CD14-positive monocyte (primary cell): ENCODE results near the gene DIDO1. TPM values are rescaled to one million over a fixed set of nuclear protein-coding genes. Genes with fewer than 3 reads are reported as not detected.

Source experiments
- DNase-seq, 3 donors: peaks; one replicate each; pipeline ENCODE4 v3.0.0-alpha.2; 2011 to 2022
- H2AFZ ChIP-seq: 2 replicates; pipeline ENCODE4 v1.6.0; 2012; ENCODE audit warnings: mild to moderate bottlenecking, low read depth, low read length, inconsistent platforms; ENCODE audit not compliant: insufficient read depth, poor library complexity, severe bottlenecking
- H3K27ac ChIP-seq, 2 donors: 1 replicate in 1 of 2; 2 replicates in 1 of 2; pipeline ENCODE4 v1.5.1; 2012 to 2013; ENCODE audit warnings: low read length in 2 of 2, control low read depth in 1 of 2, inconsistent platforms in 1 of 2, low read depth in 1 of 2, mild to moderate bottlenecking in 1 of 2
- H3K27me3 ChIP-seq, 2 donors: one replicate each; pipeline versions ENCODE4 v1.6.0 to v1.6.1; 2011 to 2013; ENCODE audit warnings: low read length in 2 of 2; ENCODE audit not compliant: control insufficient read depth in 2 of 2, insufficient read depth in 2 of 2
- H3K36me3 ChIP-seq, 2 donors: replicated peaks in 1 of 2; 1 replicate in 1 of 2; 2 replicates in 1 of 2; pipeline versions ENCODE4 v1.5.1 to v1.6.1; 2012 to 2013; ENCODE audit warnings: low read length in 2 of 2, control low read depth in 1 of 2, inconsistent platforms in 1 of 2, mild to moderate bottlenecking in 1 of 2; ENCODE audit not compliant: insufficient read depth in 2 of 2, control insufficient read depth in 1 of 2
- H3K4me1 ChIP-seq, 2 donors: 1 replicate in 1 of 2; 2 replicates in 1 of 2; pipeline versions ENCODE4 v1.5.1 to v1.6.1; 2012 to 2013; ENCODE audit warnings: low read length in 2 of 2, control low read depth in 1 of 2, inconsistent platforms in 1 of 2, mild to moderate bottlenecking in 1 of 2, moderate library complexity in 1 of 2; ENCODE audit not compliant: insufficient read depth in 2 of 2, control insufficient read depth in 1 of 2
- H3K4me2 ChIP-seq: replicated peaks from 2 replicates; pipeline ENCODE3; 2012; ENCODE audit warnings: low read length, moderate library complexity, mild to moderate bottlenecking; ENCODE audit not compliant: poor library complexity, severe bottlenecking; ENCODE audit errors: extremely low read depth
- H3K4me3 ChIP-seq, 3 experiments: fragments of 200-600 bp in 1 of 3; sonication (generic) in 1 of 3; replicated peaks in 1 of 3; 1 replicate in 2 of 3; 2 replicates in 1 of 3; pipeline ENCODE4 v1.5.1; 2011 to 2013; ENCODE audit warnings: low read length in 3 of 3, mild to moderate bottlenecking in 3 of 3, control low read depth in 2 of 3, low read depth in 2 of 3, inconsistent platforms in 1 of 3, moderate library complexity in 1 of 3
- H3K79me2 ChIP-seq: 2 replicates; pipeline ENCODE4 v1.6.0; 2012; ENCODE audit warnings: mild to moderate bottlenecking, control low read depth, inconsistent platforms, low read length, moderate library complexity; ENCODE audit not compliant: insufficient read depth
- H3K9ac ChIP-seq: 2 replicates; pipeline ENCODE4 v1.6.0; 2017; ENCODE audit warnings: low read length, mild to moderate bottlenecking; ENCODE audit not compliant: insufficient read depth, poor library complexity, severe bottlenecking
- H3K9me3 ChIP-seq, 2 donors: replicated peaks in 1 of 2; 1 replicate in 1 of 2; 2 replicates in 1 of 2; pipeline versions ENCODE4 v1.5.1 to v1.6.1; 2012 to 2013; ENCODE audit warnings: low read length in 2 of 2, control low read depth in 1 of 2; ENCODE audit not compliant: control insufficient read depth in 1 of 2, insufficient read depth in 1 of 2
- H4K20me1 ChIP-seq: 2 replicates; pipeline ENCODE4 v1.6.0; 2012; ENCODE audit warnings: mild to moderate bottlenecking, low read length, control low read depth, moderate library complexity; ENCODE audit not compliant: insufficient read depth
- H3K27ac Mint-ChIP-seq, 7 donors: one replicate each; pipeline ENCODE4 v1.8.0; 2020; ENCODE audit warnings: mild to moderate bottlenecking in 7 of 7, mixed read lengths in 7 of 7, moderate library complexity in 6 of 7, inconsistent platforms in 2 of 7
- H3K27me3 Mint-ChIP-seq, 3 donors: one replicate each; pipeline ENCODE4 v1.8.0; 2021 to 2022; ENCODE audit warnings: low read depth in 3 of 3, mild to moderate bottlenecking in 3 of 3, mixed read lengths in 3 of 3, moderate library complexity in 3 of 3, inconsistent platforms in 1 of 3
- H3K36me3 Mint-ChIP-seq, 2 donors: one replicate each; pipeline ENCODE4 v1.8.0; 2020; ENCODE audit warnings: mixed read lengths in 2 of 2, inconsistent platforms in 1 of 2, mild to moderate bottlenecking in 1 of 2
- H3K4me1 Mint-ChIP-seq: one replicate; pipeline ENCODE4 v1.8.0; 2020; ENCODE audit warnings: mild to moderate bottlenecking, mixed read lengths
- H3K4me3 Mint-ChIP-seq, 2 donors: one replicate each; pipeline ENCODE4 v1.8.0; 2020; ENCODE audit warnings: mild to moderate bottlenecking in 2 of 2, mixed read lengths in 2 of 2, moderate library complexity in 1 of 2
- H3K9me3 Mint-ChIP-seq, 7 donors: one replicate each; pipeline ENCODE4 v1.8.0; 2020 to 2022; ENCODE audit warnings: mixed read lengths in 7 of 7, mild to moderate bottlenecking in 6 of 7, moderate library complexity in 6 of 7, inconsistent platforms in 2 of 7
- CTCF ChIP-seq: fragments of 200-600 bp; IDR thresholded peaks from one replicate; pipeline ENCODE4 v1.8.0; 2022; ENCODE audit warnings: antibody characterized with exemption, mild to moderate bottlenecking
- WGBS: methylation state at CpG from one replicate; pipeline ENCODE4 v1.1.5; 2013; ENCODE audit warnings: missing lambda C conversion rate; ENCODE audit not compliant: insufficient coverage; 5-methylcytosine and 5-hydroxymethylcytosine counted together
- intact Hi-C, 2 donors: fragments of 100-400 bp; cut with micrococcal nuclease; formaldehyde crosslinking; loops; one replicate each; pipeline versions ENCODE4 v1.15.0 to v1.15.1; 2023
- polyA plus RNA-seq, 3 donors: library from polyadenylated mRNA; depleted of rRNA in 1 of 3; unstranded in 2 of 3; stranded (reverse) in 1 of 3; fragments of 300-500 nt in 2 of 3; fragments of >200 nt in 1 of 3; fragmentation: Illumina TruSeq in 2 of 3; gene quantifications; 1 replicate in 2 of 3; 2 replicates in 1 of 3; pipeline ENCODE4 v1.2.3, GENCODE V29; 2012 to 2021

The DIDO1 gene
- polyA plus RNA-seq, 3 donors, result 8.5 to 23.8 (median 12.9) TPM

- intact Hi-C loops, result loop anchor here (1.0 kb wide), 1 partner anchor 36 kb away; no protein-coding TSS in a partner anchor
- H3K36me3 Mint-ChIP-seq, result no peaks in the 10 kb centered on the region
- peaks cover 0 to 13% (median 7%) of the 10 kb centered on the region in 7 donors for H3K9me3 Mint-ChIP-seq
- H3K27me3 Mint-ChIP-seq, result peaks cover 65 to 86% (median 79%) of the 10 kb centered on the region in 3 donors
- Histone ChIP-seq H3K27me3 (peaks cover 14 to 71% of the 10 kb centered on the region in 2 donors), H3K9me3 (peaks cover 0 to 3% of the 10 kb centered on the region in 2 donors), H3K36me3 (no peaks in the 10 kb centered on the region), H3K9ac (no peak overlapping the region), H3K4me1 (peaks cover 14 to 16% of the 10 kb centered on the region in 2 donors), H2AFZ (peak overlapping the region; percentile 57), H4K20me1 (no peaks in the 10 kb centered on the region), H3K27ac (no peak overlapping the region), H3K4me2 (peak overlapping the region; percentile 66), H3K79me2 (no peaks in the 10 kb centered on the region), H3K4me3 (peak overlapping the region in 1 of 3 experiments; percentile 38)
- peak overlapping the region in 1 of 2 donors; percentile 89 for H3K4me3 Mint-ChIP-seq
- DNase-seq, result no peak
- H3K4me1 Mint-ChIP-seq, result peaks cover 17% of the 10 kb centered on the region
- H3K27ac Mint-ChIP-seq, result no peak overlapping the region
- TF ChIP-seq CTCF, result no peak
- whole genome bisulfite sequencing, result 22% methylated on average over 37 of the region's 48 CpGs
These were observed 46.8 kb upstream of the DIDO1 start for GRCh38 chr20:62972845-62973745.

GRCh38 chr20:62971950-62972844, 45.9 kb upstream of the DIDO1 start:
- peaks cover 6 to 8% of the 10 kb centered on the region in 2 donors for H3K4me1 ChIP-seq
- H4K20me1 ChIP-seq, result no peaks in the 10 kb centered on the region
- H2AFZ ChIP-seq, result peak overlapping the region; percentile 57
- Mint-ChIP-seq H3K27ac (peak overlapping the region in 1 of 7 donors; percentile 38), H3K36me3 (peaks cover 2 to 3% of the 10 kb centered on the region in 2 donors), H3K27me3 (peaks cover 62 to 78% (median 71%) of the 10 kb centered on the region in 3 donors), H3K4me1 (peaks cover 9% of the 10 kb centered on the region), H3K4me3 (peak overlapping the region; percentile 67 to 89), H3K9me3 (peaks cover 0 to 13% (median 6%) of the 10 kb centered on the region in 7 donors)
- H3K9ac ChIP-seq, result no peak overlapping the region
- 5% methylated on average over 33 of the region's 38 CpGs for WGBS
- H3K4me2 ChIP-seq, result peak overlapping the region; percentile 66
- peaks cover 0 to 3% of the 10 kb centered on the region in 2 donors for H3K9me3 ChIP-seq
- H3K27me3 ChIP-seq, result peaks cover 14 to 63% of the 10 kb centered on the region in 2 donors
- no peaks in the 10 kb centered on the region for H3K36me3 ChIP-seq
- peak overlapping the region in 1 of 3 experiments; percentile 38 for H3K4me3 ChIP-seq
- no peaks in the 10 kb centered on the region for H3K79me2 ChIP-seq
- no peak overlapping the region for H3K27ac ChIP-seq
- peak; percentile 72 for TF ChIP-seq CTCF
- intact Hi-C loops, result loop anchor here (1.0 kb wide), 1 partner anchor 37 kb away; no protein-coding TSS in a partner anchor
- peak; percentile 77 to 82 (median 79) for DNase-seq
